K562 (cell line): Measurements from ENCODE around the gene CRLF1. TPM values are rescaled to one million over a fixed set of nuclear protein-coding genes. Genes with fewer than 3 reads are reported as not detected.

ENCODE experiments used
- ATF6 ChIP-seq: sonication (generic); formaldehyde crosslinking; IDR thresholded peaks from 2 replicates; pipeline ENCODE4 v1.4.0; 2020; ENCODE audit warnings: mild to moderate bottlenecking, missing genetic modification reagents
- ETV5 ChIP-seq: sonication (generic); formaldehyde crosslinking; IDR thresholded peaks from 2 replicates; pipeline ENCODE4 v1.4.0; 2020; ENCODE audit warnings: low read depth, mild to moderate bottlenecking, missing genetic modification reagents
- MAFK ChIP-seq: IDR thresholded peaks from 2 replicates; pipeline ENCODE4 v1.6.1; 2011; ENCODE audit warnings: low read length, improper control_type of control experiment
- MTA2 ChIP-seq: fragments of 450-650 bp; IDR thresholded peaks from 2 replicates; pipeline ENCODE4 v1.6.1; 2016; ENCODE audit warnings: low read depth
- NFIC ChIP-seq: fragments of 450-650 bp; IDR thresholded peaks from 2 replicates; pipeline ENCODE4 v1.6.1; 2017; ENCODE audit warnings: mild to moderate bottlenecking, inconsistent platforms
- PHF21A ChIP-seq: fragments of 450-650 bp; IDR thresholded peaks from 2 replicates; pipeline ENCODE4 v1.6.1; 2017; ENCODE audit warnings: low read depth, borderline replicate concordance
- RBBP5 ChIP-seq: fragments of 200-600 bp; sonication (generic); IDR thresholded peaks from 2 replicates; pipeline ENCODE4 v1.6.1; 2012; ENCODE audit warnings: borderline replicate concordance, mild to moderate bottlenecking, low read length, control low read depth, inconsistent platforms; ENCODE audit not compliant: insufficient read depth, poor library complexity, severe bottlenecking
- TRIM24 ChIP-seq, 2 experiments: fragments of 450-650 bp; IDR thresholded peaks; 2 replicates each; pipeline ENCODE4 v1.6.1; 2016
- TRIM28 ChIP-seq: fragments of 450-650 bp; IDR thresholded peaks from 2 replicates; pipeline ENCODE4 v1.6.1; 2017
- U2AF2 ChIP-seq: fragments of 200-400 bp; formaldehyde crosslinking; optimal IDR thresholded peaks from 2 replicates; pipeline ENCODE3; 2017; ENCODE audit warnings: low read depth, mild to moderate bottlenecking, low read length
- XRCC3 ChIP-seq: fragments of 450-650 bp; IDR thresholded peaks from 2 replicates; pipeline ENCODE4 v1.6.1; 2017; ENCODE audit warnings: mild to moderate bottlenecking, moderate library complexity
- YBX1 ChIP-seq: fragments of 450-650 bp; IDR thresholded peaks from 2 replicates; pipeline ENCODE4 v1.7.1; 2016; ENCODE audit warnings: mild to moderate bottlenecking
- ZNF316 ChIP-seq: fragments of 450-650 bp; IDR thresholded peaks from 2 replicates; pipeline ENCODE4 v1.6.1; 2016
- ZNF408 ChIP-seq: fragments of 250-450 bp; sonication (Bioruptor Pico); IDR thresholded peaks from 2 replicates; pipeline ENCODE4 v1.4.0; 2020; ENCODE audit warnings: low read depth, mild to moderate bottlenecking, moderate library complexity
- ZNF717 ChIP-seq: fragments of 250-450 bp; sonication (Bioruptor Pico); IDR thresholded peaks from 2 replicates; pipeline ENCODE4 v1.5.0; 2021
- ZNF79 ChIP-seq: fragments of 250-450 bp; sonication (Bioruptor Pico); IDR thresholded peaks from 2 replicates; pipeline ENCODE4 v1.4.0; 2020; ENCODE audit warnings: low read depth, mild to moderate bottlenecking, moderate library complexity
- polyA plus RNA-seq, 8 experiments: library from polyadenylated mRNA; depleted of rRNA in 4 of 8; stranded (reverse) in 5 of 8; unstranded in 3 of 8; fragments of >200 nt; fragmentation: Nextera tagmentation in 2 of 8; fragmentation: Illumina TruSeq in 1 of 8; extraction: Ambion mirVana in 2 of 8; extraction: Trizol in 1 of 8; gene quantifications; 2 replicates each; pipeline versions ENCODE4 v1.2.1 to v1.2.3, GENCODE V29; 2011 to 2014; ENCODE audit warnings: inconsistent platforms in 1 of 8, missing spikeins in 1 of 8
- total RNA-seq, 7 experiments: library from RNA; depleted of rRNA in 6 of 7; stranded (reverse); fragments of >200 nt in 6 of 7; fragmentation: Illumina TruSeq in 2 of 7; extraction: Trizol in 2 of 7; gene quantifications; 2 replicates each; pipeline versions ENCODE4 v1.2.1 to v1.2.3, GENCODE V29; 2011 to 2021; ENCODE audit warnings: low replicate concordance in 1 of 7
- TF ChIP-seq, protein P1 (sequence below): sonication (generic); formaldehyde crosslinking; IDR thresholded peaks from 2 replicates; pipeline ENCODE4 v1.8.0; 2023; ENCODE audit warnings: mild to moderate bottlenecking, missing genetic modification reagents
- TF ChIP-seq, protein P2 (sequence below): fragments of 450-650 bp; IDR thresholded peaks from 2 replicates; pipeline ENCODE4 v1.6.1; 2018; ENCODE audit warnings: mild to moderate bottlenecking, low read depth; ENCODE audit not compliant: partially characterized antibody
- TF ChIP-seq, protein P3 (sequence below), 2 experiments: IDR thresholded peaks in 1 of 2; conservative IDR thresholded peaks in 1 of 2; 2 replicates each; pipeline ENCODE4 v1.6.1; 2016; ENCODE audit warnings: low read depth in 2 of 2, mild to moderate bottlenecking in 1 of 2, missing compliant biosample characterization in 1 of 2, missing genetic modification characterization in 1 of 2, moderate library complexity in 1 of 2

CRLF1 gene
- total and polyA plus RNA-seq, 9 of the 15 experiments (the other 6 are each of a cell fraction or from before 2014, with no cell fraction given) = 0.85 to 3.6 (median 1.7) TPM

DNA sequence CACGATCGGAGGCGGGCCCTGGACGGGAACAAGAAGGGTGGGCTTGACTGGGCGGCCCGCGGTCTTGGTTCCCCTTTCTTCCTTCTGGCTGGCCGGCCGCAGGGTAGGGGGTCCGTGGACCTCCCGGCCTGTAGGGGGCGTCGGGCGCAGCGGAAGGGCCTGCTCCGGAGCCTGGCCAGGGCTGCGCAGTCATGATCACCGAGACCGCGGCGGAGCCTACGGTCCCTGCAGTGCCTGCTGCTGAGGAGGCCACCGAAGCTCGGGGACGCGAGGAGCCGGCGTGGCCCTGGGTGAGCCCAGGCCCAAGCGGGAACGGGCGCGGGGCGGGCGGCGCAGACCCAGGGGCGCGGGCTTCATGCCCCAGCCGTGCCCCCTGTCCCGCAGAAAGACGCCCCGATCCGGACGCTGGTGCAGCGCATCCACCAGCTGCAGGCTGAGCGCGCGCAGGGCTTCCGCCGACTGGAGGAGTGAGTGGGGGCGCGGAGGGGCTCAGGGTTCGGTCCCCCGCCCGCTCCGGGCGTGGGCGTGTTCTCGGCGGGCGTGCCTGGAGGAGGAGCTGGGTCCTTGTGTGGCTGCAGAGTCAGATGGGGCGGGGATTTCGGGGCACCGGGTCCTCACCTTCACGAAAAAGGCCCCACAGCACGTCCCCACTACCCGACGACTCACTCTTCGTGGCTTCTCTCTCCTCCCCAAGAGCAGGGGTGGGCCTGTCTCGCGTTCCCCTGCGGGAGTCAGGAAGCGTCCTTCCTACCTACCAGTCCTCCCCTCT, 17.8 kb downstream of the CRLF1 start, which contains the start of gene REX1BD (continued):
- TF ChIP-seq RBBP5 (peak; percentile 80), NFIC (peak; percentile 41; the same call in 1 of the 2 replicates), XRCC3 (no peak), U2AF2 (no peak), MTA2 (0 out of 2 replicates have a peak, but pooled peaks have one; percentile 20), TRIM28 (0 out of 2 replicates have a peak, but pooled peaks have one; percentile 30), YBX1 (no peak), ZNF408 (CRISPR knock-in tag) (no peak), ATF6 (CRISPR knock-in tag) (no peak), ETV5 (CRISPR knock-in tag) (peak; percentile 81), PHF21A (peak; percentile 71; the same call in 1 of the 2 replicates), ZNF316 (peak; percentile 65), ZNF717 (CRISPR knock-in tag) (no peak), TRIM24 (IDR thresholded peaks at IDR 0.05) (peak; percentile 9 to 68; a peak in 2 of 4 replicates), ZNF79 (no peak), MAFK (peak; percentile 30; the same call in 1 of the 2 replicates)
- TF ChIP-seq, protein P1, sequence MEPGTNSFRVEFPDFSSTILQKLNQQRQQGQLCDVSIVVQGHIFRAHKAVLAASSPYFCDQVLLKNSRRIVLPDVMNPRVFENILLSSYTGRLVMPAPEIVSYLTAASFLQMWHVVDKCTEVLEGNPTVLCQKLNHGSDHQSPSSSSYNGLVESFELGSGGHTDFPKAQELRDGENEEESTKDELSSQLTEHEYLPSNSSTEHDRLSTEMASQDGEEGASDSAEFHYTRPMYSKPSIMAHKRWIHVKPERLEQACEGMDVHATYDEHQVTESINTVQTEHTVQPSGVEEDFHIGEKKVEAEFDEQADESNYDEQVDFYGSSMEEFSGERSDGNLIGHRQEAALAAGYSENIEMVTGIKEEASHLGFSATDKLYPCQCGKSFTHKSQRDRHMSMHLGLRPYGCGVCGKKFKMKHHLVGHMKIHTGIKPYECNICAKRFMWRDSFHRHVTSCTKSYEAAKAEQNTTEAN = no peak; the same call in 1 of the 2 replicates
- TF ChIP-seq, protein P2, sequence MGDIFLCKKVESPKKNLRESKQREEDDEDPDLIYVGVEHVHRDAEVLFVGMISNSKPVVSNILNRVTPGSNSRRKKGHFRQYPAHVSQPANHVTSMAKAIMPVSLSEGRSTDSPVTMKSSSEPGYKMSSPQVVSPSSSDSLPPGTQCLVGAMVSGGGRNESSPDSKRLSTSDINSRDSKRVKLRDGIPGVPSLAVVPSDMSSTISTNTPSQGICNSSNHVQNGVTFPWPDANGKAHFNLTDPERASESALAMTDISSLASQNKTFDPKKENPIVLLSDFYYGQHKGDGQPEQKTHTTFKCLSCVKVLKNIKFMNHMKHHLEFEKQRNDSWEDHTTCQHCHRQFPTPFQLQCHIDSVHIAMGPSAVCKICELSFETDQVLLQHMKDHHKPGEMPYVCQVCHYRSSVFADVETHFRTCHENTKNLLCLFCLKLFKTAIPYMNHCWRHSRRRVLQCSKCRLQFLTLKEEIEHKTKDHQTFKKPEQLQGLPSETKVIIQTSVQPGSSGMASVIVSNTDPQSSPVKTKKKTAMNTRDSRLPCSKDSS = no peak
- TF ChIP-seq, protein P3, sequence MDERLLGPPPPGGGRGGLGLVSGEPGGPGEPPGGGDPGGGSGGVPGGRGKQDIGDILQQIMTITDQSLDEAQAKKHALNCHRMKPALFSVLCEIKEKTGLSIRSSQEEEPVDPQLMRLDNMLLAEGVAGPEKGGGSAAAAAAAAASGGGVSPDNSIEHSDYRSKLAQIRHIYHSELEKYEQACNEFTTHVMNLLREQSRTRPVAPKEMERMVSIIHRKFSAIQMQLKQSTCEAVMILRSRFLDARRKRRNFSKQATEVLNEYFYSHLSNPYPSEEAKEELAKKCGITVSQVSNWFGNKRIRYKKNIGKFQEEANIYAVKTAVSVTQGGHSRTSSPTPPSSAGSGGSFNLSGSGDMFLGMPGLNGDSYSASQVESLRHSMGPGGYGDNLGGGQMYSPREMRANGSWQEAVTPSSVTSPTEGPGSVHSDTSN (CRISPR knock-in tag; IDR thresholded peaks at IDR 0.05; ENCODE audit: low read depth) = no peak
- TF ChIP-seq, protein P3 (tag; conservative IDR thresholded peaks at IDR 0.05; ENCODE audit: low read depth) = no peak
